HepG2 (cell line): ENCODE results near the gene GCM1. TPM values are rescaled to one million over a fixed set of nuclear protein-coding genes. Genes with fewer than 3 reads are reported as not detected.

Source experiments
- ATAC-seq: fragments of 200-7000 bp; cut with Tn5 transposase; 3 replicates; pipeline ENCODE4 v1.9.1; 2020; ENCODE audit warnings: mild to moderate bottlenecking, moderate library complexity
- BruUV-seq: library from RNA; stranded (reverse); fragments of 400-500 nt; replicated peaks from 2 replicates; lab custom pipeline; 2021; lab: Mats Ljungman, UMichigan
- CTCF ChIA-PET: fragments of 300-600 bp; formaldehyde crosslinking; extraction: SDS; loops from one replicate; lab custom pipeline; 2021; ENCODE audit warnings: low total read pairs, inconsistent platforms, low intra/inter-chr PET ratio; lab: Yijun Ruan, JAX
- POLR2A ChIA-PET: fragments of 350-600 bp; sonication (Branson Sonifier 250); formaldehyde crosslinking; loops from one replicate; lab custom pipeline; 2020; ENCODE audit warnings: antibody characterized with exemption, inconsistent platforms; lab: Yijun Ruan, JAX
- DNase-seq: peaks from one replicate; pipeline ENCODE4 v3.0.0-alpha.2; 2015; ENCODE audit warnings: low spot score
- FAIRE-seq: peaks from 3 replicates; lab custom pipeline; 2011; peaks lifted over from hg19 to GRCh38; lab: Jason Lieb, UNC
- H2AFZ ChIP-seq: one replicate; pipeline ENCODE4 v1.6.1; 2011; ENCODE audit warnings: low read length, inconsistent platforms
- H3K27ac ChIP-seq: fragments of 300-600 bp; 3 replicates; pipeline ENCODE4 v1.8.0; 2011; ENCODE audit warnings: mixed run types, mild to moderate bottlenecking, mixed read lengths, low read length, inconsistent platforms; ENCODE audit not compliant: insufficient read depth; ENCODE audit errors: extremely low read length
- H3K27me3 ChIP-seq, 2 experiments: fragments of 200-600 bp in 1 of 2; 2 replicates in 1 of 2; 3 replicates in 1 of 2; pipeline versions ENCODE4 v1.6.0 to v1.8.0; 2011; ENCODE audit warnings: low read length in 2 of 2, mild to moderate bottlenecking in 2 of 2, moderate library complexity in 2 of 2, inconsistent platforms in 1 of 2; ENCODE audit not compliant: insufficient read depth in 2 of 2, control insufficient read depth in 1 of 2
- H3K36me3 ChIP-seq, 2 experiments: fragments of 200-600 bp in 1 of 2; replicated peaks in 1 of 2; 2 replicates in 1 of 2; 3 replicates in 1 of 2; pipeline versions ENCODE4 v1.5.1 to v1.8.0; 2011; ENCODE audit warnings: low read length in 2 of 2, inconsistent platforms in 1 of 2; ENCODE audit not compliant: insufficient read depth in 2 of 2, control insufficient read depth in 1 of 2
- H3K4me1 ChIP-seq: 2 replicates; pipeline ENCODE4 v1.5.1; 2012; ENCODE audit warnings: low read length, inconsistent platforms; ENCODE audit not compliant: insufficient read depth
- H3K4me2 ChIP-seq: 2 replicates; pipeline ENCODE4 v1.6.0; 2011; ENCODE audit warnings: low read depth, low read length, inconsistent platforms
- H3K4me3 ChIP-seq, 3 experiments: fragments of 200-600 bp in 1 of 3; sonication (generic), shearing (Covaris generic) in 1 of 3; replicated peaks in 1 of 3; 2 replicates each; pipeline ENCODE4 v1.5.1; 2011 to 2016; ENCODE audit warnings: low read length in 3 of 3, inconsistent platforms in 2 of 3, low read depth in 2 of 3, mild to moderate bottlenecking in 2 of 3, control low read depth in 1 of 3, mixed read lengths in 1 of 3; ENCODE audit not compliant: insufficient read depth in 1 of 3
- H3K79me2 ChIP-seq: one replicate; pipeline ENCODE4 v1.6.1; 2011; ENCODE audit warnings: low read length, inconsistent platforms; ENCODE audit not compliant: insufficient read depth
- H3K9ac ChIP-seq: 2 replicates; pipeline ENCODE4 v1.6.0; 2011; ENCODE audit warnings: mild to moderate bottlenecking, low read depth, low read length, inconsistent platforms; ENCODE audit not compliant: insufficient read depth
- H3K9me3 ChIP-seq: 2 replicates; pipeline ENCODE4 v1.5.1; 2012; ENCODE audit warnings: mild to moderate bottlenecking, low read length
- H4K20me1 ChIP-seq: 2 replicates; pipeline ENCODE4 v1.6.0; 2011; ENCODE audit warnings: inconsistent platforms, mild to moderate bottlenecking, low read length, moderate library complexity; ENCODE audit not compliant: insufficient read depth
- ATF3 ChIP-seq: sonication (generic); formaldehyde crosslinking; IDR thresholded peaks from 2 replicates; pipeline ENCODE4 v1.4.0; 2020; ENCODE audit warnings: missing genetic modification reagents
- ATF7-NPFF ChIP-seq: sonication (generic); formaldehyde crosslinking; IDR thresholded peaks from 2 replicates; pipeline ENCODE4 v1.8.1; 2023; ENCODE audit warnings: mild to moderate bottlenecking, low read depth, missing genetic modification reagents, moderate library complexity
- CHD2 ChIP-seq: IDR thresholded peaks from 2 replicates; pipeline ENCODE4 v1.6.1; 2011; ENCODE audit warnings: low read depth, low read length, improper control_type of control experiment
- CHD4 ChIP-seq: fragments of 200-600 bp; sonication (generic); IDR thresholded peaks from 2 replicates; pipeline ENCODE4 v1.7.0; 2017; ENCODE audit warnings: mild to moderate bottlenecking, low read length, borderline replicate concordance
- CREB3 ChIP-seq: sonication (generic); formaldehyde crosslinking; IDR thresholded peaks from 2 replicates; pipeline ENCODE4 v1.5.0; 2020; ENCODE audit warnings: missing genetic modification reagents
- FOSL1 ChIP-seq: sonication (generic); formaldehyde crosslinking; IDR thresholded peaks from 2 replicates; pipeline ENCODE4 v1.9.0; 2021; ENCODE audit warnings: missing genetic modification reagents, borderline replicate concordance
- JUNB ChIP-seq: sonication (generic); formaldehyde crosslinking; IDR thresholded peaks from 2 replicates; pipeline ENCODE4 v1.8.0; 2022; ENCODE audit warnings: missing genetic modification reagents, mild to moderate bottlenecking, borderline replicate concordance
- JUND ChIP-seq: sonication (generic); formaldehyde crosslinking; IDR thresholded peaks from 2 replicates; pipeline ENCODE4 v1.8.0; 2022; ENCODE audit warnings: mild to moderate bottlenecking, missing genetic modification reagents
- KLF12 ChIP-seq: sonication (generic); formaldehyde crosslinking; IDR thresholded peaks from 2 replicates; pipeline ENCODE4 v1.4.0; 2020; ENCODE audit warnings: missing genetic modification reagents, borderline replicate concordance
- NFRKB ChIP-seq: fragments of 450-650 bp; IDR thresholded peaks from 2 replicates; pipeline ENCODE4 v1.6.1; 2017
- PLSCR1 ChIP-seq: sonication (generic); formaldehyde crosslinking; IDR thresholded peaks from 2 replicates; pipeline ENCODE4 v1.5.0; 2020; ENCODE audit warnings: missing genetic modification reagents, mild to moderate bottlenecking, borderline replicate concordance
- RARA ChIP-seq: IDR thresholded peaks from 2 replicates; pipeline ENCODE4 v1.6.1; 2016; ENCODE audit warnings: missing genetic modification reagents, missing compliant biosample characterization
- RBAK ChIP-seq: sonication (generic); formaldehyde crosslinking; IDR thresholded peaks from 2 replicates; pipeline ENCODE4 v1.5.1; 2020; ENCODE audit warnings: mild to moderate bottlenecking, missing genetic modification reagents
- ZBED4 ChIP-seq: sonication (generic); formaldehyde crosslinking; IDR thresholded peaks from 2 replicates; pipeline ENCODE4 v1.4.0; 2020; ENCODE audit warnings: missing genetic modification reagents, borderline replicate concordance
- ZNF264 ChIP-seq: sonication (generic); formaldehyde crosslinking; IDR thresholded peaks from 2 replicates; pipeline ENCODE4 v1.4.0; 2020; ENCODE audit warnings: missing genetic modification reagents
- ZNF30 ChIP-seq: sonication (generic); formaldehyde crosslinking; IDR thresholded peaks from 2 replicates; pipeline ENCODE4 v1.5.0; 2020; ENCODE audit warnings: mild to moderate bottlenecking, missing genetic modification reagents
- ZNF484 ChIP-seq: sonication (generic); formaldehyde crosslinking; IDR thresholded peaks from 2 replicates; pipeline ENCODE4 v1.5.1; 2020; ENCODE audit warnings: mild to moderate bottlenecking, low read depth, missing genetic modification reagents, borderline replicate concordance
- ZNF605 ChIP-seq: sonication (generic); formaldehyde crosslinking; IDR thresholded peaks from 2 replicates; pipeline ENCODE4 v1.8.0; 2022; ENCODE audit warnings: mild to moderate bottlenecking, missing genetic modification reagents
- ZNF878 ChIP-seq: sonication (generic); formaldehyde crosslinking; IDR thresholded peaks from 2 replicates; pipeline ENCODE4 v1.8.1; 2023; ENCODE audit warnings: mild to moderate bottlenecking, missing genetic modification reagents, moderate library complexity
- WGBS: methylation state at CpG from one replicate; pipeline ENCODE4 v1.1.6; 2017; ENCODE audit warnings: low lambda C conversion rate; 5-methylcytosine and 5-hydroxymethylcytosine counted together
- in situ Hi-C: cut with HindIII; loops from 2 replicates; pipeline ENCODE4 v1.10.0; 2017; ENCODE audit warnings: low pct_unique_long_range_greater_than_20kb; ENCODE audit not compliant: extremely low pct_ligation_motif_present
- intact Hi-C: fragments of 100-400 bp; cut with micrococcal nuclease; formaldehyde crosslinking; loops from one replicate; pipeline ENCODE4 v1.10.0; 2022; ENCODE audit not compliant: unreplicated experiment
- polyA plus RNA-seq, 8 experiments: library from polyadenylated mRNA; depleted of rRNA in 3 of 8; stranded (reverse) in 7 of 8; unstranded in 1 of 8; fragments of >200 nt; fragmentation: Illumina TruSeq in 4 of 8; extraction: Trizol in 4 of 8; gene quantifications; 2 replicates each; pipeline versions ENCODE4 v1.2.1 to v1.2.3, GENCODE V29; 2011 to 2016; ENCODE audit warnings: low read depth in 4 of 8, missing spikeins in 1 of 8, mixed read lengths in 1 of 8; ENCODE audit not compliant: insufficient read depth in 1 of 8
- total RNA-seq, 5 experiments: library from RNA; depleted of rRNA; stranded (reverse); fragments of >200 nt; fragmentation: Illumina TruSeq; extraction: Trizol; gene quantifications; 2 replicates each; pipeline ENCODE4 v1.2.3, GENCODE V29; 2016; ENCODE audit warnings: low read depth in 1 of 5

GCM1 gene
- total and polyA plus RNA-seq, 2 of the 13 experiments (the other 11 are each of a cell fraction or from before 2014, with no cell fraction given): 0.04 to 0.13 TPM

- no peak overlapping the region for H2AFZ ChIP-seq
- H3K4me3 ChIP-seq: no peak overlapping the region; a peak in 1 of 6 replicates
- H3K27me3 ChIP-seq: no peaks in the 10 kb centered on the region
- 1% methylated on average over 8 of the region's 8 CpGs for WGBS
- BruUV-seq: no TSS peak
- DNase-seq (peak; percentile 100), ATAC-seq (peak; percentile 89), FAIRE-seq (peak; percentile 96)
- no peaks in the 10 kb centered on the region for H3K79me2 ChIP-seq
- peak overlapping the region; percentile 65 for H3K27ac ChIP-seq
- peak overlapping the region; percentile 44 for H3K4me2 ChIP-seq
- POLR2A ChIA-PET: interaction anchor here (1.0 to 2.3 kb wide), 7 partner anchors 10 to 298 kb away, joined by 3 to 15 read pairs (median 4); partner anchors contain the start of gene GSTA4
- in situ Hi-C loops: no loop called here
- no peaks in the 10 kb centered on the region for H3K36me3 ChIP-seq
- CTCF ChIA-PET: interaction anchor here (1.3 kb wide), 1 partner anchor 37 kb away, joined by 4 read pairs; no protein-coding TSS in a partner anchor
- peak overlapping the region; percentile 38 for H3K9ac ChIP-seq
- H4K20me1 ChIP-seq: no peaks in the 10 kb centered on the region
- no peaks in the 10 kb centered on the region for H3K9me3 ChIP-seq
- intact Hi-C loops: loop anchor here (1.0 to 5.0 kb wide), 2 partner anchors 15 to 67 kb away; partner anchors contain the start of gene FBXO9
- peaks cover 87% of the 10 kb centered on the region for H3K4me1 ChIP-seq
- TF ChIP-seq ZBED4 (CRISPR knock-in tag): 0 out of 2 replicates have a peak, but pooled peaks have one; percentile 31
- TF ChIP-seq ZNF605 (CRISPR knock-in tag): no peak
- no peak for TF ChIP-seq KLF12 (CRISPR knock-in tag)
- peak; percentile 79 for TF ChIP-seq ATF3 (CRISPR knock-in tag)
- no peak for TF ChIP-seq PLSCR1
- no peak for TF ChIP-seq RBAK (CRISPR knock-in tag)
- TF ChIP-seq FOSL1 (CRISPR knock-in tag): peak; percentile 49; the same call in 1 of the 2 replicates
- peak; percentile 86 for TF ChIP-seq RARA (CRISPR knock-in tag)
- TF ChIP-seq ZNF484 (CRISPR knock-in tag): no peak; the same call in 1 of the 2 replicates
- 0 out of 2 replicates have a peak, but pooled peaks have one; percentile 38 for TF ChIP-seq JUND
- TF ChIP-seq JUNB: peak; percentile 74; the same call in 1 of the 2 replicates
- peak; percentile 85; the same call in 1 of the 2 replicates for TF ChIP-seq ZNF878
- TF ChIP-seq ZNF264 (CRISPR knock-in tag): peak; percentile 89; the same call in 1 of the 2 replicates
- TF ChIP-seq NFRKB: no peak
- no peak for TF ChIP-seq CREB3 (CRISPR knock-in tag)
- TF ChIP-seq ATF7-NPFF (CRISPR knock-in tag): 0 out of 2 replicates have a peak, but pooled peaks have one; percentile 44
- peak; percentile 92 for TF ChIP-seq CHD4
- no peak for TF ChIP-seq CHD2
- TF ChIP-seq ZNF30 (CRISPR knock-in tag): no peak
Observed at GRCh38 chr6:53134601-53135235, 13.9 kb downstream of the GCM1 start.
